HuH-7 (cell line): Measurements from ENCODE around the gene KRT14.
"Not testable (repeated sequence)": the region's sequence is repeated elsewhere in the genome, so short reads cannot be mapped to it uniquely, and the experiment has no call there.

Experiments
- DNase-seq: peaks from one replicate; pipeline ENCODE4 v3.0.0; 2011; ENCODE audit warnings: low spot score

Gene KRT14

GRCh38 chr17:41606930-41607329, 20.2 kb upstream of the KRT14 start:
- not testable (repeated sequence) for DNase-seq

- no peak for DNase-seq
These were observed 15.8 kb upstream of the KRT14 start for GRCh38 chr17:41602524-41602923.

- no peak for DNase-seq
These were observed 13.6 kb upstream of the KRT14 start for GRCh38 chr17:41600318-41600717.

- no peak for DNase-seq
These were observed 13.0 kb upstream of the KRT14 start for GRCh38 chr17:41599680-41600079.

- no peak for DNase-seq
These were observed 8.9 kb upstream of the KRT14 start for GRCh38 chr17:41595585-41595984.

GRCh38 chr17:41594363-41594915, 7.7 kb upstream of the KRT14 start:
- no peak for DNase-seq

- DNase-seq = no peak
These were observed 6.7 kb upstream of the KRT14 start for GRCh38 chr17:41593306-41593981.

- DNase-seq = no peak
These were observed 6.1 kb upstream of the KRT14 start for GRCh38 chr17:41592601-41593305.

GRCh38 chr17:41589301-41589700, 2.6 kb upstream of the KRT14 start:
- no peak for DNase-seq

GRCh38 chr17:41588126-41588810, 1.6 kb upstream of the KRT14 start:
- no peak for DNase-seq

- no peak for DNase-seq
These were observed 1.2 kb downstream of the KRT14 start for GRCh38 chr17:41585301-41586056.

GRCh38 chr17:41584331-41584927, 2.3 kb downstream of the KRT14 start:
- not testable (repeated sequence) for DNase-seq

GRCh38 chr17:41583137-41584127, 3.3 kb downstream of the KRT14 start:
- DNase-seq = no peak

GRCh38 chr17:41582061-41582968, 4.4 kb downstream of the KRT14 start:
- not testable (repeated sequence) for DNase-seq

GRCh38 chr17:41581366-41582060, 5.2 kb downstream of the KRT14 start:
- no peak for DNase-seq

- DNase-seq = no peak
These were observed 5.9 kb downstream of the KRT14 start for GRCh38 chr17:41580687-41581365.

GRCh38 chr17:41580244-41580575, 6.5 kb downstream of the KRT14 start:
- no peak for DNase-seq
